SK-N-DZ (cell line): ENCODE measurements around the gene CD40. TPM values are rescaled to one million over a fixed set of nuclear protein-coding genes. Genes with fewer than 3 reads are reported as not detected.
"Not testable (repeated sequence)": the region's sequence is repeated elsewhere in the genome, so short reads cannot be mapped to it uniquely, and the experiment has no call there.

Experiments
- DNase-seq: peaks from one replicate; pipeline ENCODE4 v3.0.0-alpha.2; 2015; ENCODE audit warnings: low spot score
- polyA plus RNA-seq, 2 experiments: library from polyadenylated mRNA; depleted of rRNA; stranded (reverse); fragments of >200 nt; gene quantifications; 2 replicates each; pipeline ENCODE4 v1.2.3, GENCODE V29; 2014

The CD40 gene
- polyA plus RNA-seq (2014; cell fraction: cytosol; rRNA removed), result 0.77 and 1.1 TPM in 2 replicates
- 0.32 and 2.1 TPM in 2 replicates for polyA plus RNA-seq (2014; cell fraction: nucleus; rRNA removed)

DNA sequence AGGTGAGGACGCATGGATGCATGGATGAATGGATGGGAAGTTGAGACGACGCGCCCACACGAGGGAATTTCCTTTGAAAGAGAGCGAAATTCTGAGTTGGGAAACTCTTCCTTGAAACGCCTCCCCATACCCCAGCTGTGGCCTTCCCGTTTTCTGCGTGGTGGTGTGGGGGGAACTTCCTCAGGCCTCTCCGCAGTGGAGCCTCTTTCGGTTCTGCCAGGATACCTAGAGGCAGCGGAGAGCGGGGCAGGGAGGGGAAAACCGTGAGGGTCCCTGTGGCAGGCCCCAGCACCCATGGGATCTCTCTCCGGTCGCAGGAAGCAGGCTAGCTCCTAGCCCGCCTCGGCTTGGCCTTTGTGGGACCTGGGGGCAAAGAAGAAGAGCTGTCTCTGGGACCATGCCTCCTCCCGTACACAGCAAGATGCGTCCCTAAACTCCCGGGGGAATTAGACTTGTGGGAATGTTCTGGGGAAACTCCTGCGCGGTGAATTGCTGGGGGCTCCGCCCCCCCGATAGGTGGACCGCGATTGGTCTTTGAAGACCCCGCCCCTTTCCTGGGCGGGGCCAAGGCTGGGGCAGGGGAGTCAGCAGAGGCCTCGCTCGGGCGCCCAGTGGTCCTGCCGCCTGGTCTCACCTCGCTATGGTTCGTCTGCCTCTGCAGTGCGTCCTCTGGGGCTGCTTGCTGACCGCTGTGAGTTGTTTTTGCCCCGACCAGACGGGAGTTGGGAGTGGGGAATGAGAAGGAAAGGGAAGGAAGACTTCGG is at the start of gene CD40:
Gene CD40, plus strand, starts transcription at position 611 of the 764 bp plus-strand sequence. Its CDS starts 30 bp downstream, at position 641.
- DNase-seq, result peak; percentile 80

GRCh38 chr20:46070215-46070900 is 47.8 kb upstream of the CD40 start:
- no peak for DNase-seq

DNA sequence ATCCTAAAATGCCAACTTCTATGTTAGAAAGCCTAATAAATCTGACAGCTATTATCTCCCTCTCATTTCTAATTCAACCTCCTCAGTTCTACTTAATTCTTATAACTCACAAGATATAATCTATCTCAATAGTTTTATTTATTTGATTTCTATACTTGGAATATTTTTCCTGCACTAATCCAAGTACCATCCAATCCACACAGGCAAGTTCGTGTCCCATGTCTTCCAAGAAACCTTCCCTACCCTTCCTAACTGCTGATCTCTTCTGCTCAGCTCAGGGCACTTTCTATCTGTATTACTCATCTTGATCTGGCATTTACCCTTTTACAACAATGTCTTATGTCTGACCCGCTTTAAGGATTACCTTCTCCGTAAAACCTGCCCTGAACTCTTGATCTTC is 46.5 kb upstream of the CD40 start:
- no peak for DNase-seq

DNA sequence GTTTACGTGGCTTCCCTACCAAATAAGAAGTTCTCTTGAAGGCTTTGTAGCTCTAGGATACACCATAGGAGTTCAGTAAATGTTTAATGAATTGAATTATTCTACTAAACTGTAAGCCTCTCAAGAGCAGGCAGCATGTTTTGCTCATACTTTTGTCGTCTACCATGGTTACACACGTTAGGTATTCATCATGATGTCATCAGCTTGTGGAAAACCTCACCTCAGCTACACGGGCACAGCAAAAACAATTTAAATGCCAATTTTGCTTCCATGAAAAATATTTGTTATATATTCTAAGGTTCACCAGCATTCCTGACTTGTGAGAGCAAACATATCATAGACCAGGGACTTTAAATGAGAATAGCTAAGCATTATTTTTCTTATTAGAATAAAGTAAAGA is 45.1 kb upstream of the CD40 start:
- no peak for DNase-seq

DNA sequence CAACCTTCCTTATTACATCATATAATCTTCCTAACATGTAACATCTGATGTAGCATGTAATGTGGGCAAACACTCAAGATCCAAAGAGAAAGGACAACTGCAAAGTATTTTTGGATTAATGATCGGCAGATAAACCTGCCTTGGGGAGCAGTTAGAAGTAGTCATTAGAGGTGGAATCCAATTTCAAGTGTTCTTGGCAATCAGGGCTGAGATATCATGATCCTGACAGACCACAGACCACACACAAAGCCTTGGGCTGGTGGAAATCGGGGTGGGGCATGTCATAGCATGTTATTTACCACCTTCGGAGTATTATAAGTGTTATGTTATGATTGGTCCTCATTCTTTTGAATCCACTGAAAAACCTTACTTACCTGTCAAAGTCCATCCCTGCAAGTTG is 44.7 kb upstream of the CD40 start:
- no peak for DNase-seq

DNA sequence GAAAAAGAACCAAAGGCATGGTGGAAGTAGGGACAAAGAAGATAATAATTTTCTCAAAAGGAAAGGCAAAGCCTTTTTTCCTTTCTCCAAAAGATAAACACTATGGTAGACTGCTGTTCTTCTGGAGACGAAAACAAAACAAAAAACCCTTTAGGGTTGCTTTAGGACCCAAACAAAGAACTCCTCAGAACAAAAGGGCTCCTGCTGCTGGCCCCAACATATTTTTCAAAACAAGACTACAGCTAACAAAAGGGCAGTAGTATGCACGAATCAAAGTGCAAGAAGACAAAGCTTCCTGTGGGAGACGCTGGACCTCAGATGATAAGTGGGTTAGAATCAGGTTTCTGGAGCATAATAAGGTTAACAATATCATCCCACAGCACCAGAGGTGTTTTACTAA is 44.1 kb upstream of the CD40 start:
- no peak for DNase-seq

- no peak for DNase-seq
Measured at GRCh38 chr20:46076806-46077205, 41.3 kb upstream of the CD40 start.

DNA sequence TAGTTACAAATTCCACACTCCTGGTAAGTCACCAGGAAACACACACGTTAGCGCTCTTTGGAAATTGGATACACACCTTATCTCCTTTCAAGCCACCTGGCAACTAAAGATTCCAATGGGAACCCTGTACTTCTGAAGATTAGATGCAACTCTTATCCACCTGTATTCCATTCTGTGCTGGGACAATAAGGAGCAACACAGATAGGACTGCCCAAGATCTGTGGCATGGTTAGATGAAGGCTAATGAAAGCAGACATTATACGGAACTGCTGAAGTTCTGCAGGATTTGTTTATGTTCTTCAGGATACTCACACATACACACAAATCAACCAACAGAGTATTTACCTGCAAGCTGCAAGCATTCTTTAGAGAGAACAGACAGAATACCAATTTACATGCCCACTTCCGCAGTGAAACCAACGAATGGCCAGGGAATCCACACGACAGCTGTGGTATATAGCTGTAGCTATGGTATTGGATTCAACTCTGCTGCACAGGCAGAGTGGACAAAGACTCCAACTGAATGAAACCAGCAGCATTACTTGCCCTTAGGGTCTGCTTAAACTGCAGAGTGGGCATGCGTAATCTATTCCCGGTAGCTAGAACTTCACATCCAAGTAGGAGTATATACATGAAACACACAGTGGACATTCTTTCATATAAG is 40.3 kb upstream of the CD40 start:
- no peak for DNase-seq

DNA sequence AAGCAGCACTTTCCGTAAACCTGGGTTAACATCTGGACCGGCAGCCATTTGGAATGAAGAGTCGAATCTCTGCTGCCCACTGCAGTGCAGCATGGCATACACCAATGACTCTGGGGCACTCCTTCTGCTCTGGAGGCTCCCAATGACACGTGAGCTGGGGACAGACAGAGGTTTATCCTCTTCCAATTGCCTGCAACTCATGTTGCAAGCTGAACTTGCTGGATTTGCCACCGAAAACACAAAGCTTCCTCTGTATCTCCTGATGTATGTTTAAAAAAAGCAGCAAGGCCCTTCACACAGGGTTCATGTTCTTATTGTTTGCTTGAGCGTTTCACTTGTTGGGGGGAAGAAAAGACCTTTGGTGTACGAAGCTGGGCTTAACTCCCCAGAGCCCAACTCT is 39.2 kb upstream of the CD40 start:
- no peak for DNase-seq

GRCh38 chr20:46081074-46081473 is 37.0 kb upstream of the CD40 start:
- DNase-seq, result no peak

GRCh38 chr20:46083101-46083500 is 35.0 kb upstream of the CD40 start:
- DNase-seq, result no peak

GRCh38 chr20:46083531-46084061 is 34.5 kb upstream of the CD40 start:
- DNase-seq, result no peak

GRCh38 chr20:46084805-46085178 is 33.3 kb upstream of the CD40 start:
- DNase-seq, result no peak

GRCh38 chr20:46085179-46085851 is 32.8 kb upstream of the CD40 start:
- DNase-seq, result no peak

GRCh38 chr20:46087161-46087560 is 31.0 kb upstream of the CD40 start:
- no peak for DNase-seq

DNA sequence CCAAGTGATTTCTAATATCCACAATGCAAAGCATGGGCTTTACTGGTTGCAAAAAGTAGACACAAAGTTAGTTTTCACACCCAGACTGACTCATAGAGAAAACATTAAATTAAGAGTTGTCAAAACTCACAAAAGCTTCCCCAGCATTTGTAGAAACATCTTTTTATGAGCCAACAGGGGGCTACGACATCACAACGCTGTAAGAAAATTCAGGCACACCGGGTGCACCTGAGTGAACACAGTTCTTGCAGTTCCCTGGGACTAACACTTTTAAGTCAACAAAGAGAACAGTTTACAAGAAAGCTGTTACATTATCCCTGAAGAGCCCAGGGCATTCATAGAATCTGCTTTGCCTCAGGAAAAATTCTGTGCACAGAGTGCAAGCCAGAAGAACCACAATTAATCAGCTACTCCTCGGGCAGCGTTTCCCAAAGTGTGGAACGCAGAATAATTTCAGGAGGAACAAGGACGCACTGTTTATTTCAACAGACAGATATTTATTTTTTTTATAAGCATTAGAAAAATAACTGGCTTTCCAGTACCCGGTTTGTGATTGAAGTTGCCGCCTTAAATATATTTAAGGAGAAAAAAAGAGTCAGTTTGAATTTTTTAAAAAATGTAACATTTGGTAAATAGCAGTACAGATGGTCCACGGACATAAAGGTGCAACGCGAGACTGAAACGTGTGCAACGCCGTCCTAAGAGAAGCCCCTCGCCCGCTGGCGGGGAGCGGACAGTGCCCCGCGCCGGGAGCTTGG is 29.5 kb upstream of the CD40 start:
- DNase-seq, result no peak

- DNase-seq, result no peak
Measured at GRCh38 chr20:46089167-46089416, 29.0 kb upstream of the CD40 start.

GRCh38 chr20:46089417-46090388 is 28.4 kb upstream of the CD40 start, which contains the start of gene NCOA5:
TSS of gene NCOA5 (minus strand) at chr20:46089962. CDS start at chr20:46079424, 10,538 bp downstream.
- DNase-seq, result peak; percentile 99

DNA sequence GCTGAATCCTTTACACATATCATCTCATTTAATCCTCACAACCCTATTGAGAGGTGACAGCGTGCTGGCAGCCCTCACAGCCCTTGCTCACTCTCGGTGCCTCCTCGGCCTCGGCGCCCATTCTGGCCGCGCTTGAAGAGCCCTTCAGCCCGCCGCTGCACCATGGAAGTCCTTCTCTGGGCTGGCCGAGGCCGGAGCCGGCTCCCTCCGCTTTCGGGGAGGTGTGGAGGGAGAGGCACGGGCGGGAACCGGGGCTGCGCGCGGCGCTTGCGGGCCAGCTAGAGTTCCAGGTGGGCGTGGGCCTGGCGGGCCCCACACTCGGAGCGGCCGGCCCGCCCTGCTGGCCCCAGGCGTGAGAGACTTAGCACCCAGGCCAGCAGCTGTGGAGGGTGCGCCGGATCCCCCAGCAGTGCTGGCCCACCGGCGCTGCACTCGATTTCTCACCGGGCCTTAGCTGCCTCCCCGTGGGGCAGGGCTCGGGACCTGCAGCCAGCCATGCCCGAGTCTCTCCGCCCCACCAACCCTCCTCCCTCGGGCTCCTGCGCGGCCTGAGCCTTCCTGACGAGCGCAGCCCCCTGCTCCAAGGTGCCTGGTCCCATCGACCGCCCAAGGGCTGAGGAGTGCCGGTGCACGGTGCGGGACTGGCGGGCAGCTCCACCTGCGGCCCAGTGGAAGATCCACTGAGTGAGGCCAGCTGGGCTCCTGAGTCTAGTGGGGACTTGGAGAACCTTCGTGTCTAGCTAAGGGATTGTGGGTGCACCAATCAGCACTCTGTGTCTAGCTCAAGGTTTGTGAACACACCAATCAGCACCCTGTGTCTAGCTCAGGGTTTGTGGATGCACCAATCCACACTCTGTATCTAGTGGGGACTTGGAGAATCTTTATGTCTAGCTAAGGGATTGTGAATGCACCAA is 26.2 kb upstream of the CD40 start:
- DNase-seq, result not testable (repeated sequence)
